HG03439 (cell line): Measurements from ENCODE around the gene COL28A1.
"Not testable (repeated sequence)": the region's sequence is repeated elsewhere in the genome, so short reads cannot be mapped to it uniquely, and the experiment has no call there.

Experiments used
- ATAC-seq: cut with Tn5 transposase; IDR thresholded peaks from one replicate; pipeline ENCODE4 v1.9.1; 2021; ENCODE audit warnings: mild to moderate bottlenecking, moderate library complexity; ENCODE audit not compliant: unreplicated experiment

Gene COL28A1

GRCh38 chr7:7562736-7563135 is 27.1 kb upstream of the COL28A1 start:
- ATAC-seq: no peak

- not testable (repeated sequence) for ATAC-seq
Measured at GRCh38 chr7:7561591-7561990, 25.9 kb upstream of the COL28A1 start.

GRCh38 chr7:7557252-7557651 is 21.6 kb upstream of the COL28A1 start:
- ATAC-seq: no peak

- no peak for ATAC-seq
Measured at GRCh38 chr7:7556852-7557251, 21.2 kb upstream of the COL28A1 start.

- ATAC-seq: no peak
Measured at GRCh38 chr7:7554649-7555575, 19.2 kb upstream of the COL28A1 start.

- ATAC-seq: no peak
Measured at GRCh38 chr7:7554021-7554432, 18.4 kb upstream of the COL28A1 start.

GRCh38 chr7:7553386-7553785 is 17.7 kb upstream of the COL28A1 start:
- ATAC-seq: no peak

GRCh38 chr7:7552199-7552598 is 16.5 kb upstream of the COL28A1 start:
- ATAC-seq: no peak

- ATAC-seq: no peak
Measured at GRCh38 chr7:7550663-7551062, 15.0 kb upstream of the COL28A1 start.

GRCh38 chr7:7548407-7548806 is 12.7 kb upstream of the COL28A1 start:
- ATAC-seq: no peak

- ATAC-seq: no peak
Measured at GRCh38 chr7:7542251-7542835, 6.7 kb upstream of the COL28A1 start.

GRCh38 chr7:7539711-7540110 is 4.0 kb upstream of the COL28A1 start:
- ATAC-seq: no peak

- ATAC-seq: no peak
Measured at GRCh38 chr7:7539152-7539551, 3.5 kb upstream of the COL28A1 start.

GRCh38 chr7:7537711-7538110 is 2.0 kb upstream of the COL28A1 start:
- no peak for ATAC-seq

- ATAC-seq: no peak
Measured at GRCh38 chr7:7536396-7537019, 835 bp upstream of the COL28A1 start.

- ATAC-seq: no peak
Measured at GRCh38 chr7:7533831-7534430, 1.7 kb downstream of the COL28A1 start.

GRCh38 chr7:7529328-7529727 is 6.3 kb downstream of the COL28A1 start:
- ATAC-seq: no peak

- no peak for ATAC-seq
Measured at GRCh38 chr7:7527047-7527446, 8.6 kb downstream of the COL28A1 start.

- no peak for ATAC-seq
Measured at GRCh38 chr7:7526006-7526405, 9.7 kb downstream of the COL28A1 start.

GRCh38 chr7:7524121-7524520 is 11.6 kb downstream of the COL28A1 start:
- no peak for ATAC-seq

- no peak for ATAC-seq
Measured at GRCh38 chr7:7522421-7522820, 13.3 kb downstream of the COL28A1 start.
